Anterior cingulate cortex (tissue), 58 donors: Measurements from ENCODE around the gene CCDC177.
"Not testable (repeated sequence)": the region's sequence is repeated elsewhere in the genome, so short reads cannot be mapped to it uniquely, and the experiment has no call there.

ENCODE experiments used
- DNase-seq, 58 donors: peaks; one replicate each; lab custom pipeline; 2025; lab: John Stamatoyannopoulos, UW

The CCDC177 gene

GRCh38 chr14:69605738-69606137 is 31.1 kb upstream of the CCDC177 start:
- no peak for DNase-seq

GRCh38 chr14:69600304-69600891 is 25.7 kb upstream of the CCDC177 start:
- DNase-seq, result no peak

- DNase-seq, result not testable (repeated sequence)
Observed at GRCh38 chr14:69599431-69599830, 24.8 kb upstream of the CCDC177 start.

GRCh38 chr14:69595336-69595735 is 20.7 kb upstream of the CCDC177 start:
- no peak for DNase-seq

- DNase-seq, result no peak
Observed at GRCh38 chr14:69594846-69595245, 20.2 kb upstream of the CCDC177 start.

GRCh38 chr14:69593018-69593677 is 18.5 kb upstream of the CCDC177 start:
- DNase-seq, result peak in 21 of 58 donors; percentile 4 to 54 (median 22)

- no peak for DNase-seq
Observed at GRCh38 chr14:69591317-69591716, 16.6 kb upstream of the CCDC177 start.

GRCh38 chr14:69587389-69587788 is 12.7 kb upstream of the CCDC177 start:
- no peak for DNase-seq

- DNase-seq, result no peak
Observed at GRCh38 chr14:69586404-69586803, 11.7 kb upstream of the CCDC177 start.

- DNase-seq, result no peak
Observed at GRCh38 chr14:69584389-69584788, 9.7 kb upstream of the CCDC177 start.

- DNase-seq, result no peak
Observed at GRCh38 chr14:69582829-69583228, 8.2 kb upstream of the CCDC177 start.

- no peak for DNase-seq
Observed at GRCh38 chr14:69582212-69582611, 7.5 kb upstream of the CCDC177 start.

GRCh38 chr14:69581316-69581935 is 6.8 kb upstream of the CCDC177 start:
- DNase-seq, result no peak

GRCh38 chr14:69580009-69580577 is 5.4 kb upstream of the CCDC177 start:
- peak in 2 of 58 donors; percentile 10 to 30 for DNase-seq

- DNase-seq, result no peak
Observed at GRCh38 chr14:69579476-69579875, 4.8 kb upstream of the CCDC177 start.

GRCh38 chr14:69574954-69575295 is 254 bp upstream of the CCDC177 start:
- no peak for DNase-seq

- DNase-seq, result peak in 18 of 58 donors; percentile 9 to 66 (median 32)
Observed at GRCh38 chr14:69573831-69574262, 824 bp downstream of the CCDC177 start.

- DNase-seq, result no peak
Observed at GRCh38 chr14:69573205-69573830, 1.4 kb downstream of the CCDC177 start.

GRCh38 chr14:69572841-69573135 is 1.9 kb downstream of the CCDC177 start:
- no peak for DNase-seq

- no peak for DNase-seq
Observed at GRCh38 chr14:69572030-69572840, 2.4 kb downstream of the CCDC177 start.
